Stimulated activated naive B cell treated with anti-CD40 and anti-IgM and Interleukin-4, amounts not matched to agents 10 μg/mL and 1 μg/mL and 100 μg/mL, for 72 hours (primary cell): Measurements from ENCODE around the gene TMBIM4.
"Not testable (repeated sequence)": the region's sequence is repeated elsewhere in the genome, so short reads cannot be mapped to it uniquely, and the experiment has no call there.

Source experiments
- ATAC-seq, 2 donors: fragments of 150-1000 bp; cut with Tn5 transposase; replicated peaks; 2 replicates each; pipeline ENCODE4 v1.10.0; 2021; ENCODE audit warnings: moderate library complexity in 1 of 2
- DNase-seq: peaks from one replicate; pipeline ENCODE4 v3.0.0; 2021
- H3K27ac Mint-ChIP-seq: one replicate; pipeline ENCODE4 v1.8.0; 2022; ENCODE audit warnings: mild to moderate bottlenecking, mixed read lengths
- H3K27me3 Mint-ChIP-seq, 2 donors: one replicate each; pipeline ENCODE4 v1.8.0; 2022; ENCODE audit warnings: mixed read lengths in 2 of 2
- H3K36me3 Mint-ChIP-seq, 2 donors: one replicate each; pipeline ENCODE4 v1.8.0; 2022; ENCODE audit warnings: mixed read lengths in 2 of 2, mild to moderate bottlenecking in 1 of 2
- H3K4me1 Mint-ChIP-seq, 2 donors: one replicate each; pipeline ENCODE4 v1.8.0; 2022; ENCODE audit warnings: mixed read lengths in 2 of 2, mild to moderate bottlenecking in 1 of 2
- H3K4me3 Mint-ChIP-seq, 2 donors: one replicate each; pipeline ENCODE4 v1.8.0; 2022; ENCODE audit warnings: mild to moderate bottlenecking in 2 of 2, mixed read lengths in 2 of 2, moderate library complexity in 1 of 2
- H3K9me3 Mint-ChIP-seq, 2 donors: one replicate each; pipeline ENCODE4 v1.8.0; 2022; ENCODE audit warnings: mixed read lengths in 2 of 2, mild to moderate bottlenecking in 1 of 2

Gene TMBIM4

DNA sequence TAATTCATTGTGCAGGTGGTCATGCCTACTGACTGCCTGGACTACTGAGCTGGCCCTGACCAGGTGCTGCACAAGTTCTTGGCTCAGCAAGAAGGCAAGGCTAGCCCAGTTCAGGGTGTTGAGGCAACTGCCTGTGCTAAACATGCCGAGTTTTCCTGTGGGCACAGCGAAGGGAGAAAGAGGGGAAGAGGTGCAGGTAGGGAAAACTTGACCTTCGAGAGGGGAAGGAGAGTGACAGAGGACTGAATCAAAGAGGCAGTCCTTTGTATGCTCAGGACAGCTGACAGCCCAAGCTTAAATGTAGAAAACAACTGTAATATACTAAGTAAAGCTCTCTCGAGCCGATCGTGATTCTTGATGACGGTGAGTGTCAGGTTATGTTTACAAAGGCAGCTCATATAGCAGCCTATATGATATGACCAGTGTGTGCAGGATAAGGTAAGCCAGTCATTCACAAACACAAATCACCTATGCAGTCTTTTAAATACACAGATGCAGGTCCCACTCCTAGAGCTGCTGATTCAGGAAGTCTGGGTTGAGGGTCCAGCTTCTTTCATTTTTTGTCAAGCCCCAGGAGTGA lies 21.8 kb upstream of the TMBIM4 start:
- H3K4me3 Mint-ChIP-seq = no peak overlapping the region
- no peak overlapping the region for H3K27ac Mint-ChIP-seq
- DNase-seq = no peak
- H3K4me1 Mint-ChIP-seq = peaks cover 35 to 55% of the 10 kb centered on the region in 2 donors
- peaks cover 5 to 9% of the 10 kb centered on the region in 2 donors for H3K36me3 Mint-ChIP-seq
- ATAC-seq = no peak
- peaks cover 2 to 4% of the 10 kb centered on the region in 2 donors for H3K9me3 Mint-ChIP-seq
- H3K27me3 Mint-ChIP-seq = peaks cover 4 to 9% of the 10 kb centered on the region in 2 donors

DNA sequence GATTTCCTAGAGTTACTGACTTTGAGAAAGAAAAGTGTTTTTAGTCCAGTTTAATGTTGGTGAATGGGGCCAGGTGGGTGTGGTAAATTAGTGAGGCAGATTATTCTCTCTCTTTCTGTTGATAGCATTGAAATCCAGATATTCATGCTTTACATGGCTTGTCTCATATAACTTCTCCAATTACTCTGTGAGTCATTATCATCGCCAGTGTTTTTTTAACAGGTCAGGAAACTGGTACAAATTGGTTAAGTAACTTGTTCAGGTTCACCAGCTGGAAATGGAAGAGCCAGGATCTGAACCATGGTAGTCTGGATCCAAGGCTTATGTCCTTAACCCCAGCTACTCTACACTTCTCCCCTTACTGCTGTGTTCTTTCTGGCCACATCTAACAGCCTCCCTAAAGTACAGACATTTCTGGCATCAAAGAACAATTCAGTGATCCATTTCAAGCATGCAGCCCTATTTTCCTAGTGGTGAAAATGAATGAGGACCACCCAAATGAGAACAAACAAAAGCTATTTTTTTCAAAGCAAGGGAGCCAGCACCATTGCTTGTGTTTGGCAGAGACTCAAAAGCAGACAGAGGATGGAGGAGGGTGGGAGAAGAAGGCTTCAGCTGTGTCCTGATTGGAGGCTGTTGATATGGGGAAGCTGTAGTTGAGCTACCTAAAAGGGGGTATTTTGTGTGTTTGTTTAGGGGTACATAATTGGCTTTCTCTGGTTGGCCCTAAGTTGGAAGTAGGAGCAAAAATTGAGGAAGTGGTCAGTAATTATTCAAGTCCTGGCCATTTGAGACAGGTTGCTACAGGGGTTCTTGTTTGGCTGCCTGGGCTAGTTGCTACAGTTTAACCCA lies 20.9 kb upstream of the TMBIM4 start:
- Mint-ChIP-seq H3K36me3 (peaks cover 5 to 9% of the 10 kb centered on the region in 2 donors), H3K27me3 (peaks cover 4 to 14% of the 10 kb centered on the region in 2 donors), H3K9me3 (peaks cover 2 to 4% of the 10 kb centered on the region in 2 donors), H3K4me1 (peaks cover 35 to 55% of the 10 kb centered on the region in 2 donors), H3K27ac (peak overlapping the region; percentile 20), H3K4me3 (no peak overlapping the region)
- DNase-seq (no peak), ATAC-seq (peak; percentile 44 to 45)

DNA sequence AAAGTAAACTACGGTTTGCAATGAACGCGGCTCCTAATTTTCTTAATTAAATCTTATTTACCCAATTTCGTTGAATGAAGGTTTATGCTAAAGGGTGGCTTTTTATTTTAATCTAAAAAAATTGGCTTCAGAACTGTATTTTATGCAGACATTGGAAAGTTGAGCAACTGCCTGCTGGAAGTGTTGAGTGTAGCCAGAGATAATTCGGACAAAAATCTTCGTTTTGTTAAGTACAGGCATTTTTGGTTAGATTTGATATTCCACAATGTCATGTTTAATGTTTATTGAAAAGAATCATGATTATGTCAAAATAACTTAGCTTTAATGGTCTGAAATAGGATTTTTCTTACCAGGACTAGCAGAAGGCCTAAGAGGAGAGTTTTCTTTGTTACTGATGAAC lies 20.1 kb upstream of the TMBIM4 start:
- Mint-ChIP-seq H3K27ac (no peak overlapping the region), H3K4me3 (peak overlapping the region in 1 of 2 donors; percentile 84), H3K27me3 (peaks cover 4 to 17% of the 10 kb centered on the region in 2 donors), H3K9me3 (peaks cover under 1 to 4% of the 10 kb centered on the region in 2 donors), H3K36me3 (peaks cover 3 to 5% of the 10 kb centered on the region in 2 donors), H3K4me1 (peaks cover 28 to 46% of the 10 kb centered on the region in 2 donors)
- DNase-seq (no peak), ATAC-seq (no peak)

DNA sequence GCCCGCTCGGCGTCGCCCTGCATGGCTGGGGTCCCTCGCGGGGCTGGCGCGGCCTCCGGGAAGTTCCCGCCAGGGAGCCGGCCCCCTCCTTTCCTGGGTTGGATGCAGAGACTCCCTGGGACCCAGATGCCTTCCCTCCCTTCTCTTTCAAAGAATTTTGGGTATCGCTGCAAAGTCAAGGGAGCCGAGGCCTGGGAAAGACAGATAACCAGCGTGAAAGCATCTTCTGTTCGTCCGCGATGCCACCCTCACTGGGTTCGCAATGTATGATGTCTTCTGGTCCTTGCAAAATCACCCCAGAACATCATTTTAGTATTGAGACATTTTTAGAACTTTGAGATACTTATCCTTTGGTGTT lies 19.7 kb upstream of the TMBIM4 start:
- no peak overlapping the region for H3K27ac Mint-ChIP-seq

DNA sequence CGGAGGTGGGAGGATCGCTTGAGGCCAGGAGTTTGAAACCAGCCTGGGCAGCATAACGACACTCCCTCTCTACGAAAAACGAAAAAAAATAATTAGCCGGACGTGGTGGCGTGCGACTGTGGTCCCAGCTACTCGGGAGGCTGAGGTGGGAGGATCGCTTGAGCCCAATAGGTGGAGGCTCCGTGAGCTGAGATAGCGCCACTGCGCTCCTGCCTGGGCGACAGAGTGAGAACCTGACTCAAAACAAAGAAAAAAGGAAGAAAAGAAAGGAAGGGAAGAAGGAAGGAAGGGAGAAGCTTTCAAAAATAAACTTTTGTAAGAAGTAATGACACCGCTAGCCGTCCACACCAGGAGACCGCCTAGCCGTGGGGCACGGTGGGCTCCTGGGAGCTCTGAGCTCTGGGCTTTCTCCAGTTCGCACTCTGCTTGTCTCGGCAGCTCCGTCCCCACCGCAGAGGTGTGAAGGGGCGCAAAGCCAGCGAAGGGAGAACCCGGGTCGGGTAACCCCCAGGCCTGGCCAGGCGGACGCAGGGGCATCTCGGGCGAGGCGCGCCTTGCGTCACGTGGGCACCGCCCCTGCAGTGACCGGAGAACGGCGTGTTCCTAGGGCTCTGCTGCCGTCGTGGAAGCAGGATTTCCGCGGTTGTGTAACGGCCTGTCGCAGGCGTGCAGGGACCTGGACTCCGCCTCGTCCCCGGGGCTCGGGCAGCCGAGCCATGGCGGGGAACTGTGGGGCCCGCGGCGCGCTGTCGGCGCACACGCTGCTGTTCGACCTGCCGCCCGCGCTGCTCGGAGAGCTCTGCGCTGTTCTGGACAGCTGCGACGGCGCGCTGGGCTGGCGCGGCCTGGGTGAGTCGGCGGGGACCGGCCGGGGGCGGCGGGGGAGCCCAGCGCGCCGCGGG lies 19.0 kb upstream of the TMBIM4 start, which contains the start of gene IRAK3:
TSS of gene IRAK3 (plus strand) at position 631 of the 902 bp plus-strand sequence. CDS start at position 717, 86 bp downstream.
- H3K27me3 Mint-ChIP-seq = peaks cover 11 to 17% of the 10 kb centered on the region in 2 donors
- H3K36me3 Mint-ChIP-seq = peaks cover 2 to 9% of the 10 kb centered on the region in 2 donors
- peak within 1 kb of the TSS; percentile 51 for H3K27ac Mint-ChIP-seq

More for the DNA sequence above, 19.7 kb upstream of the TMBIM4 start:
- H3K36me3 Mint-ChIP-seq = peaks cover 2 to 7% of the 10 kb centered on the region in 2 donors
- H3K27me3 Mint-ChIP-seq = peaks cover 8 to 17% of the 10 kb centered on the region in 2 donors
- peaks cover 27 to 42% of the 10 kb centered on the region in 2 donors for H3K4me1 Mint-ChIP-seq
- H3K4me3 Mint-ChIP-seq = peak overlapping the region; percentile 47 to 84
- H3K9me3 Mint-ChIP-seq = peaks cover 3 to 8% of the 10 kb centered on the region in 2 donors
- no peak for DNase-seq
- peak; percentile 24 to 26 for ATAC-seq

DNA sequence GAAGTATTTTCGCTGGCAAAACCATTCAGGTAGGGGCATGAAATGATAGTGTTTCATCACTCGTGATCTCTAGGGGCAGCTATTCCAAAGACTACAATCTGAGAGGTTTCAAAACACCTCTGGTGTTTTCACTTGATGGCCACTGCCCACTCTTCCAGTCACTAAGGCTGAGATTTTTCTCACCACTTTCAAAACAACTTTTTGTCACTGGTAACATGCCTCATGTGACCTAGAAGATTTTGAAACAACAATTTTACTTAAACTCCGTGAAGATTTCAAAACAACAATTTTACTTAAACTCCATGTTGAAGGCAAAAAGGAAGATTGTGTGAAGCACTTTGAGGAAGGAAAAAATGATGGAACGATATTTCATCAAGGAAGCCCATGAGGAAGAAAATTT lies 18.0 kb upstream of the TMBIM4 start:
- ATAC-seq (no peak), DNase-seq (no peak)
- H3K9me3 Mint-ChIP-seq = peaks cover 3 to 11% of the 10 kb centered on the region in 2 donors
- H3K27me3 Mint-ChIP-seq = peaks cover 11 to 24% of the 10 kb centered on the region in 2 donors
- peaks cover 21 to 31% of the 10 kb centered on the region in 2 donors for H3K4me1 Mint-ChIP-seq
- no peak overlapping the region for H3K27ac Mint-ChIP-seq
- H3K4me3 Mint-ChIP-seq = peak overlapping the region in 1 of 2 donors; percentile 30
- peaks cover 2 to 9% of the 10 kb centered on the region in 2 donors for H3K36me3 Mint-ChIP-seq

More for the DNA sequence above, 19.0 kb upstream of the TMBIM4 start, which contains the start of gene IRAK3:
- ATAC-seq = peak; percentile 79 to 82
- H3K9me3 Mint-ChIP-seq = peaks cover 3 to 11% of the 10 kb centered on the region in 2 donors
- peak; percentile 48 for DNase-seq
- H3K4me1 Mint-ChIP-seq = peaks cover 23 to 36% of the 10 kb centered on the region in 2 donors
- peak within 1 kb of the TSS; percentile 81 to 84 for H3K4me3 Mint-ChIP-seq

DNA sequence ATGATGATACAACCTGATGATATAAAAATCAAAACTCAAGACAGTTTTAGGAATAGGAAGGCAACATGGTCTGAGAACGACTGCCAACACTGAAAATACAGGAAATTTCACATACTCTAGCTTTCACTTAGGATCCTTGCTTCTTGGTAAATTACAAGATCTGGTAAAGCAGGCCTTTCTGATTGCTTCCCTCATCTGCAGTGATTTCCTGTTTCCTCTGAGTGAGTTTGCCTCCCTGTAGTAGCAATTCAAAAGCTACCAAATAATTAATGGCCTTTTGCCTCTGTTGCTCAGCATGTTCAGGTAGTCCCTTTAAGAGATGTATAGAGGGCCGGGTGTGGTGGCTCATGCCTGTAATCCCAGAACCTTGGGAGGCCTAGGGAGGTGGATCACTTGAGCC lies 17.2 kb upstream of the TMBIM4 start:
- Mint-ChIP-seq H3K27me3 (peaks cover 11 to 24% of the 10 kb centered on the region in 2 donors), H3K9me3 (peaks cover 3 to 11% of the 10 kb centered on the region in 2 donors), H3K4me3 (peak overlapping the region in 1 of 2 donors; percentile 25), H3K4me1 (peaks cover 21 to 31% of the 10 kb centered on the region in 2 donors), H3K27ac (no peak overlapping the region), H3K36me3 (peaks cover 2 to 9% of the 10 kb centered on the region in 2 donors)
- DNase-seq = no peak
- ATAC-seq = no peak

DNA sequence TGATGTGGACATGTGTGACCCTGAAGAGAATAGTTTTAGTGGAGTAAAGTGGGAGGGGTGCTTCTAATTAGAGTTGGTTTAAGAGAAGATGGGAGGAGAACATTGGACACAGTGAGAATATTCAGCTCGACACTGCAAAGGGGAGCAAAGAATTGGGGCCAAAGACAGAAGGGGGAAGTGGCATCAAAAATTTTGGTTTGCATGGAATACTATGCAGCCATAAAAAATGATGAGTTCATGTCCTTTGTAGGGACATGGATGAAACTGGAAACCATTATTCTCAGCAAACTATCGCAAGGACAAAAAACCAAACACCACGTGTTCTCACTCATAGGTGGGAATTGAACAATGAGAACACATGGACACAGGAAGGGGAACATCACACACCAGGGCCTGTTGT lies 15.0 kb upstream of the TMBIM4 start:
- Mint-ChIP-seq H3K27me3 (peaks cover 11 to 24% of the 10 kb centered on the region in 2 donors), H3K9me3 (peaks cover 3 to 11% of the 10 kb centered on the region in 2 donors), H3K4me1 (peaks cover 8 to 15% of the 10 kb centered on the region in 2 donors)
- H3K4me3 Mint-ChIP-seq, ATAC-seq, DNase-seq, H3K36me3 Mint-ChIP-seq, H3K27ac Mint-ChIP-seq: not testable (repeated sequence)

DNA sequence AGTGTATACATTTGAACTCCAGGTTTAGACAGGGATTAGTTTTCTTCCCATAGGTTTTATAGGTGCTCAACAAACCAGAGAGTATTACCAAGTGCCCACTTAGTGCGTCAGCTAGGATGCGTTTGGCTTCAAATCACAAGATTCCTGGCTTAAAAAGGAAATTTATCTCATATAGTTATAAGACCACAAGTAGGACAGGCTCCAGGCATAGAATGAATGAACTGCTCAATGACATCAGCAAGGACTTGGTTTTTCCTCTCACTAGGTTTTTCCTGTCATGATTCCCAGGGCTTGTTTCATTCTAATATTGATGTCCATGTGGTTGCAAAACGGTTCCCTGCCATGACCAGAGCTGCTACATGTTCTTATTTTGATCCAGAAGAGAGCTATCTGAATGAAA lies 13.2 kb upstream of the TMBIM4 start:
- ATAC-seq = no peak
- no peak for DNase-seq
- Mint-ChIP-seq H3K27ac (no peak overlapping the region), H3K36me3 (peaks cover 0 to 9% of the 10 kb centered on the region in 2 donors), H3K9me3 (peaks cover 3 to 11% of the 10 kb centered on the region in 2 donors), H3K4me3 (no peak overlapping the region), H3K27me3 (peaks cover 11 to 35% of the 10 kb centered on the region in 2 donors), H3K4me1 (peaks cover 5 to 9% of the 10 kb centered on the region in 2 donors)

DNA sequence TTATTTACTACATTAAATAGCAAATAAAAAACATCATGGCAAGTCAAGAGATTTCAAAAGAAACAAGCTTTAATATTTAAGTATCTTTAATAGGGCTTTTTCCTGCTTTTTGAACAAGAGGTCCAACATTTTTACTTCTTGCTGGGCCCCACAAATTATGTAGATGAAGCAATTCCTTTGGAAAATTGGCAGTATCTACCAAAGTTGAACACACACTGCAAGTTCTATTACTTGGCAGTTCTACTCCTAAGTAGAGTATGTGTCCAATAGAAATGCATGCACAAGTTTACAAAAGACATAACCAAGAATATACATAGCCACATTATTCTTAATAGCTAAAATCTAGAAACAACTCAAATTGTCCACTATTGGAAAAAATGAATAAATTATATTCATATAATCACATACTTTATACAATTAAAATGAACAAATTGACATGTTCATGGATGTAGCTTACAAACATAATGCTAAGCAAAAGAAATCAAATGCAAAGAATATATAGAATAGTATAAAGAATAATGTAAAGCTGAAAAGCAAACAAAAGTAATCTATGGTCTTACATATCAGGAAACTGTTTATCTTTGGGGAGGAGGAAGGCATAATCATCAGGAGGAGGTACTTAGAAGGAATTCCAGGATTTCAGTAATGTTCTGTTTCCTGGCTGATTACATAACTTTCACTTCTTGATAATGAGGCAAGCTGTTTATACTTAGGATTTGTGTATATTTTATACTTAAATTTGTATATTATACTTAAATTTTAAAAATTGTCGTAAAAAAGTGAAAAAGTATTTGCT lies 6.5 kb upstream of the TMBIM4 start:
- H3K4me3 Mint-ChIP-seq = no peak overlapping the region
- no peaks in the 10 kb centered on the region for H3K9me3 Mint-ChIP-seq
- no peak for DNase-seq
- H3K27me3 Mint-ChIP-seq = peaks cover 0 to 17% of the 10 kb centered on the region in 2 donors
- no peak for ATAC-seq
- no peaks in the 10 kb centered on the region for H3K36me3 Mint-ChIP-seq
- peaks cover 0 to 2% of the 10 kb centered on the region in 2 donors for H3K4me1 Mint-ChIP-seq
- H3K27ac Mint-ChIP-seq = no peak overlapping the region

DNA sequence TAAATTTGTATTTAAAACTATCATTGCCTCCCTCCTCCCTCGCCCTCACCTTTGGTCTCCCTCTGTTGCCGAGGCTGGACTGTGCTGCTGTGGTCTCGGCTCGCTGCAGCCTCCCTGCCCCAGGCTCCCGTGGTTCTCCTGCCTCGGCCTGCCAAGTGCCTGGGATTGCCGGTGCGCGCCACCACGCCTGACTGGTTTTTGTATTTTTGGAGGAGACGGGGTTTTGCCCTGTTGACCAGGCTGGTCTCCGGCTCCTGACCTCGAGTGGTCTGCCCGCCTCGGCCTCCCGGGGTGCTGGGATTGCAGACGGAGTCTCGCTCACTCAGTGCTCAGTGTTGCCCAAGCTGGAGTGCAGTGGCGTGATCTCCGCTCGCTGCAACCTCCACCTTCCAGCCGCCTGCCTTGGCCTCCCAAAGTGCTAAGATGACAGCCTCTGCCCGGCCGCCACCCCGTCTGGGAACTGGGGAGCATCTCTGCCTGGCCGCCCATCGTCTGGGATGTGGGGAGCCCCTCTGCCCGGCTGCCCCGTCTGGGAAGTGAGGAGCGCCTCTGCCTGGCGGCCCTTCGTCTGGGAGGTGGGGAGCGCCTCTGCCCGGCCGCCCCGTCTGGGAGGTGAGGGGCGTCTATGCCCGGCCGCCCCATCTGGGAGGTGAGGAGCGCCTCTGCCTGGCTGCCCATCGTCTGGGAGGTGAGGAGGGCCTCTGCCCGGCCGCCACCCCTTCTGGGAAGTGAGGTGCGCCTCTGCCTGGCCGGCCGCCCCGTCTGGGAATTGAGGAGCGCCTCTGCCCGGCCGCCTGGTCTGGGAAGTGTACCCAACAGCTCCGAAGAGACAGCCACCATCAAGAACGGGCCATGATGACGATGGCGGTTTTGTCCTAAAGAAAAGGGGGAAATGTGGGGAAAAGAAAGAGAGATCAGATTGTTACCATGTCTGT lies 4.9 kb upstream of the TMBIM4 start:
- H3K36me3 Mint-ChIP-seq, H3K9me3 Mint-ChIP-seq, H3K27ac Mint-ChIP-seq, DNase-seq, H3K4me1 Mint-ChIP-seq, ATAC-seq, H3K4me3 Mint-ChIP-seq: not testable (repeated sequence)
- peaks cover 0 to 17% of the 10 kb centered on the region in 2 donors for H3K27me3 Mint-ChIP-seq

DNA sequence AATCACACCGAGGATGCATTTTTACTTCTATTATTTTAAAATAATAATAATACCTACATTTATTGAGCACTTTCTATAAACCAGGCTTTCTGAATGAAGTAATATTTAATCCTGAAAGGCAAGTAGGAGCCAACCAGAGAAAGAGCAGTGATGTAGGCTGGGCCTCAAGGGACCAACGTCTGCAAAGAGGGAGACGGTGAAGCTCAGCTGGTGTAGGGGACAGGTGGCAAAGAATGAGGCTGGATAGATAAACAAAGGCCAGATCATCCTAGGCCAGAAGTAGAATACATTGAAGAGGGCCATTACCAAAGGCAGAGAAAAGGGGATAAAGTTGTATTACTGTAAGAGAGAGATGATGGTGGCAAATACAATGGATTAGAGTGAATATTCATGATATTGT lies 810 bp upstream of the TMBIM4 start:
- peaks cover 23 to 41% of the 10 kb centered on the region in 2 donors for H3K4me1 Mint-ChIP-seq
- no peaks in the 10 kb centered on the region for H3K27me3 Mint-ChIP-seq
- peak overlapping the region; percentile 99 for H3K27ac Mint-ChIP-seq
- H3K36me3 Mint-ChIP-seq = peaks cover 17 to 25% of the 10 kb centered on the region in 2 donors
- H3K4me3 Mint-ChIP-seq = peak overlapping the region; percentile 93 to 99
- DNase-seq = no peak
- no peak for ATAC-seq
- H3K9me3 Mint-ChIP-seq = no peaks in the 10 kb centered on the region
